SU-DHL-6 (cell line): Measurements from ENCODE around the gene PRSS35.

Experiments
- EZH2phosphoT487 ChIP-seq: fragments of 200-600 bp; sonication (generic), shearing (Covaris generic); conservative IDR thresholded peaks from 2 replicates; pipeline ENCODE4 v1.6.1; 2018; ENCODE audit warnings: mild to moderate bottlenecking, antibody characterized with exemption, low read length, moderate library complexity, mixed read lengths
- TF ChIP-seq, protein P1 (sequence below): fragments of 200-600 bp; sonication (generic); IDR thresholded peaks from one replicate; pipeline ENCODE4 v1.5.1; 2017; ENCODE audit warnings: antibody characterized with exemption, mild to moderate bottlenecking, low read length, moderate library complexity; ENCODE audit not compliant: insufficient read depth, poor library complexity, severe bottlenecking

DNA sequence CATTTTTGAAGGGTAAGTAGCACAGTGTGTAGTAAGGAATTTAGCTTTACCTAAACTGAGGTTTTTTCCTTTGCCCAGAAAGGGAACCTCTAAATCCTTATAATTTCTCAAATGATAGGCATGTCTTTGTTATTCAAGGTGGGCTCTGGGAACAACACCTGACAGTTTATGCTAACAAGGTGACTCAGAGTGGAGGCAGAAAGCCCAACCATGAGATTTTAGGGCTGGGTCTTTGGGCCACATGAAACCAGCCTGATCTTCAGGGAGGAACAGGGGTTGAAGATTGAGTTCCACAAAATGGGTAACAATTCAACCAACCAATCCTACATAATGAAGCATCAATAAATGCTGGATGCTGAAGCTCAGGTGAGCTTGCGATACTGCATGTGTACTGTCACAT lies 46.6 kb downstream of the PRSS35 start:
- TF ChIP-seq, protein P1, sequence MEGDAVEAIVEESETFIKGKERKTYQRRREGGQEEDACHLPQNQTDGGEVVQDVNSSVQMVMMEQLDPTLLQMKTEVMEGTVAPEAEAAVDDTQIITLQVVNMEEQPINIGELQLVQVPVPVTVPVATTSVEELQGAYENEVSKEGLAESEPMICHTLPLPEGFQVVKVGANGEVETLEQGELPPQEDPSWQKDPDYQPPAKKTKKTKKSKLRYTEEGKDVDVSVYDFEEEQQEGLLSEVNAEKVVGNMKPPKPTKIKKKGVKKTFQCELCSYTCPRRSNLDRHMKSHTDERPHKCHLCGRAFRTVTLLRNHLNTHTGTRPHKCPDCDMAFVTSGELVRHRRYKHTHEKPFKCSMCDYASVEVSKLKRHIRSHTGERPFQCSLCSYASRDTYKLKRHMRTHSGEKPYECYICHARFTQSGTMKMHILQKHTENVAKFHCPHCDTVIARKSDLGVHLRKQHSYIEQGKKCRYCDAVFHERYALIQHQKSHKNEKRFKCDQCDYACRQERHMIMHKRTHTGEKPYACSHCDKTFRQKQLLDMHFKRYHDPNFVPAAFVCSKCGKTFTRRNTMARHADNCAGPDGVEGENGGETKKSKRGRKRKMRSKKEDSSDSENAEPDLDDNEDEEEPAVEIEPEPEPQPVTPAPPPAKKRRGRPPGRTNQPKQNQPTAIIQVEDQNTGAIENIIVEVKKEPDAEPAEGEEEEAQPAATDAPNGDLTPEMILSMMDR = no peak
- no peak for TF ChIP-seq EZH2phosphoT487
